SK-N-SH (cell line): ENCODE results near the gene MAOA. TPM values are rescaled to one million over a fixed set of nuclear protein-coding genes. Genes with fewer than 3 reads are reported as not detected.

ENCODE experiments used
- CTCF ChIA-PET: fragments of 300-600, 350-600 bp; formaldehyde crosslinking; extraction: SDS; loops from one replicate; lab custom pipeline; 2021; lab: Yijun Ruan, JAX
- POLR2A ChIA-PET: fragments of 350-600 bp; sonication (Branson Sonifier 250); formaldehyde crosslinking; extraction: SDS; loops from one replicate; lab custom pipeline; 2020; ENCODE audit warnings: antibody characterized with exemption, inconsistent platforms; lab: Yijun Ruan, JAX
- DNase-seq: peaks from one replicate; pipeline ENCODE4 v3.0.0; 2012
- H2AFZ ChIP-seq: fragments of 200-600 bp; sonication (generic); 2 replicates; pipeline ENCODE4 v1.8.1; 2016; ENCODE audit warnings: antibody characterized with exemption, mild to moderate bottlenecking, low read depth
- H3F3A ChIP-seq: fragments of 200-600 bp; sonication (generic); replicated peaks from 2 replicates; pipeline ENCODE3; 2016; ENCODE audit warnings: antibody characterized with exemption, mild to moderate bottlenecking; ENCODE audit not compliant: insufficient read depth
- H3K27ac ChIP-seq, 2 experiments: fragments of 200-500 bp in 1 of 2; fragments of 200-600 bp in 1 of 2; sonication (Bioruptor generic) in 1 of 2; sonication (generic), shearing (Covaris generic) in 1 of 2; 2 replicates each; pipeline versions ENCODE4 v1.5.1 to v1.6.1; 2014 to 2016; ENCODE audit warnings: low read depth in 2 of 2, inconsistent platforms in 1 of 2, low read length in 1 of 2, mild to moderate bottlenecking in 1 of 2, mixed read lengths in 1 of 2
- H3K27me3 ChIP-seq: fragments of 200-600 bp; sonication (generic), shearing (Covaris generic); 2 replicates; pipeline ENCODE4 v1.6.1; 2016; ENCODE audit warnings: mixed run types; ENCODE audit not compliant: insufficient read depth
- H3K36me3 ChIP-seq, 2 experiments: fragments of 200-500 bp in 1 of 2; fragments of 200-600 bp in 1 of 2; sonication (Bioruptor generic) in 1 of 2; sonication (generic) in 1 of 2; replicated peaks in 1 of 2; 2 replicates each; pipeline versions ENCODE3 to v1.5.1; 2014 to 2016; ENCODE audit warnings: low read length in 1 of 2, mild to moderate bottlenecking in 1 of 2; ENCODE audit not compliant: insufficient read depth in 2 of 2, control insufficient read depth in 1 of 2
- H3K4me1 ChIP-seq, 2 experiments: fragments of 200-500 bp in 1 of 2; fragments of 200-600 bp in 1 of 2; sonication (Bioruptor generic) in 1 of 2; sonication (generic), shearing (Covaris generic) in 1 of 2; 2 replicates each; pipeline versions ENCODE4 v1.5.1 to v1.6.1; 2014 to 2016; ENCODE audit warnings: low read depth in 1 of 2, low read length in 1 of 2, mixed run types in 1 of 2; ENCODE audit not compliant: insufficient read depth in 2 of 2, control insufficient read depth in 1 of 2
- H3K4me2 ChIP-seq: fragments of 200-600 bp; sonication (generic), shearing (Covaris generic); 2 replicates; pipeline ENCODE4 v1.6.1; 2017; ENCODE audit warnings: mixed run types
- H3K4me3 ChIP-seq, 2 experiments: fragments of 200-500 bp in 1 of 2; fragments of 200-600 bp in 1 of 2; sonication (Bioruptor generic) in 1 of 2; sonication (generic), shearing (Covaris generic) in 1 of 2; 2 replicates each; pipeline versions ENCODE4 v1.5.1 to v1.8.1; 2014 to 2016; ENCODE audit warnings: low read depth in 2 of 2, inconsistent platforms in 1 of 2, low read length in 1 of 2, mild to moderate bottlenecking in 1 of 2, mixed read lengths in 1 of 2, moderate library complexity in 1 of 2
- H3K79me2 ChIP-seq: fragments of 200-600 bp; sonication (generic); 2 replicates; pipeline ENCODE4 v1.8.1; 2017; ENCODE audit warnings: mild to moderate bottlenecking; ENCODE audit not compliant: insufficient read depth
- H3K9ac ChIP-seq: fragments of 200-600 bp; sonication (generic); 2 replicates; pipeline ENCODE4 v1.6.1; 2017; ENCODE audit warnings: mixed run types
- H3K9me2 ChIP-seq: fragments of 200-600 bp; sonication (generic); 2 replicates; pipeline ENCODE4 v1.6.1; 2017; ENCODE audit warnings: mixed run types
- H3K9me3 ChIP-seq: fragments of 200-600 bp; sonication (generic); 2 replicates; pipeline ENCODE4 v1.6.1; 2017; ENCODE audit warnings: mixed run types, mild to moderate bottlenecking, moderate library complexity
- H4K20me1 ChIP-seq: fragments of 200-600 bp; sonication (generic); 2 replicates; pipeline ENCODE4 v1.6.1; 2017; ENCODE audit warnings: mild to moderate bottlenecking, mixed run types; ENCODE audit not compliant: insufficient read depth
- ELF1 ChIP-seq: IDR thresholded peaks from 2 replicates; pipeline ENCODE4 v1.4.0; 2012
- FOSL2 ChIP-seq: IDR thresholded peaks from 2 replicates; pipeline ENCODE4 v1.4.0; 2012; ENCODE audit warnings: low read depth, mild to moderate bottlenecking, moderate library complexity, borderline replicate concordance
- FOXJ3 ChIP-seq: sonication (generic); formaldehyde crosslinking; IDR thresholded peaks from 2 replicates; pipeline ENCODE4 v1.5.1; 2020; ENCODE audit warnings: mild to moderate bottlenecking, missing genetic modification reagents
- GATA2 ChIP-seq: sonication (generic); formaldehyde crosslinking; IDR thresholded peaks from 2 replicates; pipeline ENCODE4 v1.5.0; 2020; ENCODE audit warnings: mild to moderate bottlenecking, missing genetic modification reagents
- MXI1 ChIP-seq: IDR thresholded peaks from 2 replicates; pipeline ENCODE4 v1.6.1; 2012; ENCODE audit warnings: mild to moderate bottlenecking, low read depth, low read length, improper control_type of control experiment
- NFIC ChIP-seq: IDR thresholded peaks from 2 replicates; pipeline ENCODE4 v1.4.0; 2012; ENCODE audit warnings: borderline replicate concordance
- RAD21 ChIP-seq: IDR thresholded peaks from 2 replicates; pipeline ENCODE4 v1.6.1; 2012; ENCODE audit warnings: mild to moderate bottlenecking, low read length
- RCOR1 ChIP-seq: fragments of 150-350 bp; IDR thresholded peaks from 2 replicates; pipeline ENCODE4 v1.6.1; 2017; ENCODE audit warnings: antibody characterized with exemption, low read length
- YY1 ChIP-seq: IDR thresholded peaks from 2 replicates; pipeline ENCODE4 v1.4.0; 2012; ENCODE audit warnings: low read depth, mild to moderate bottlenecking
- WGBS: methylation state at CpG from one replicate; pipeline ENCODE4 v1.1.6; 2017; ENCODE audit warnings: low lambda C conversion rate; 5-methylcytosine and 5-hydroxymethylcytosine counted together
- polyA plus RNA-seq, 3 experiments: library from polyadenylated mRNA; depleted of rRNA; stranded (reverse); fragments of >200 nt; gene quantifications; 2 replicates each; pipeline ENCODE4 v1.2.3, GENCODE V29; 2012
- TF ChIP-seq, protein P1 (sequence below): IDR thresholded peaks from 2 replicates; pipeline ENCODE4 v1.4.0; 2012; ENCODE audit warnings: low read depth

The MAOA gene
- polyA plus RNA-seq, 1 of the 3 experiments (the other 2 are of a cell fraction), result 0.31 TPM

DNA sequence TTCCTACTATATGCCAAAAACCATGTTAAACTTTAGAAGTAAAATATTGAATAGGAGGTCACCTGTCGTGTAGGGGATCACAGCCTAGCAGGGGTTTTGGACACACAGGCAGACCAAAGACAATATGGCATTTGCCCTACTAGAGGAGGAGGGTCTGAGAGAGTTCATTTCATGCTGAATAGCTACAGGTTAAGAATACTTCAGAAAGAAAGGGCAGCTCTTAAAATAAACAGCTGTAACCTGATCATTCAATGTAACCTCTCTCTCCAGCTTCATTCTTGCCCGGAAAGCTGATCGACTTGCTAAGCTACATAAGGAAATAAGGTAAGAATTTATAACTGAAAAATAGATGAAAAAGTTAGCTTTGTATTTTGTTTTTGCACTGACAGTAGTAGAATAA is 79.9 kb downstream of the MAOA start:
- WGBS, result 23% methylated on average over 3 of the region's 3 CpGs
- no peaks in the 10 kb centered on the region for H3K4me1 ChIP-seq
- CTCF ChIA-PET, result interaction anchor here (3.4 kb wide), 1 partner anchor 15 kb away, joined by 16 read pairs; no protein-coding TSS in a partner anchor
- no peak overlapping the region for H3K4me2 ChIP-seq
- no peaks in the 10 kb centered on the region for H3K79me2 ChIP-seq
- no peaks in the 10 kb centered on the region for H3K9me2 ChIP-seq
- no peak overlapping the region for H2AFZ ChIP-seq
- H3K36me3 ChIP-seq, result no peaks in the 10 kb centered on the region
- H3K27me3 ChIP-seq, result no peaks in the 10 kb centered on the region; the same call in 1 of the 2 replicates
- no peak overlapping the region for H3K27ac ChIP-seq
- no peak for DNase-seq
- H3F3A ChIP-seq, result no peaks in the 10 kb centered on the region
- TF ChIP-seq NFIC, result no peak
- no peak for TF ChIP-seq RCOR1
- no peak for TF ChIP-seq YY1
- TF ChIP-seq, protein P1, sequence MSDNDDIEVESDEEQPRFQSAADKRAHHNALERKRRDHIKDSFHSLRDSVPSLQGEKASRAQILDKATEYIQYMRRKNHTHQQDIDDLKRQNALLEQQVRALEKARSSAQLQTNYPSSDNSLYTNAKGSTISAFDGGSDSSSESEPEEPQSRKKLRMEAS, result no peak
- no peak for TF ChIP-seq ELF1
- TF ChIP-seq FOXJ3, result no peak
- no peak for TF ChIP-seq MXI1
- POLR2A ChIA-PET, result no interaction called here
- no peak overlapping the region for H3K4me3 ChIP-seq
- H3K9ac ChIP-seq, result no peak overlapping the region
- no peaks in the 10 kb centered on the region for H4K20me1 ChIP-seq
- H3K9me3 ChIP-seq, result no peaks in the 10 kb centered on the region

DNA sequence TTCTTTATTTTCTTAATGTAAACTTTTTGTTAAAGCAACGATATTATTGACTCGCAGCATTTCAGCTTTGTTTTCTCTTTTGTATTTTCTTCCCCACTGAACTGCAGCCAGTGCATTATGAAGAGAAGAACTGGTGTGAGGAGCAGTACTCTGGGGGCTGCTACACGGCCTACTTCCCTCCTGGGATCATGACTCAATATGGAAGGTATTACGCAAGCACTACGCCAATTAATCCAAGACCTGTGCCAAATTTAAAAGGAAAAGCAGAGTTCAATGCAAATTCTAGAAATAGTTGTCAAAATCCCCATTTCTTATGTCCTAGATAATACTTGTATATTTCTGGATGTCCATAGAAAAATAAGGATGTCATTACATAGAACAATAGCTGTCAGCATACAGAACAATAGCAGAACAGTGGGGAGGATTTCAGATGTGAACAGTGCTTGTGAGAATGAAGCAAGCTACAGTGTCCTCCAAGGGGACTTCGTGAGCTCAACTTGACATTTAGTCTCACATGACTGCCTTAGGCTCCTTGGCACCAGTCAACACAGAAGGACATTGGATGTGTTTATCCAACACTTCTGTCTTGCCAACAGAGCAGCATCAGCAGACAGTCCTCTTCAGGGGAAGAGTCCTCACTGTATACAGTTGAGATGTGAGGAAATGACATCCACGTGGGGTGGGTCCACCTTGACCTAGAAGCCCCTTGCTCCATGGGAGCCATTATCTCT is 85.9 kb downstream of the MAOA start:
- no peaks in the 10 kb centered on the region for H3K9me3 ChIP-seq
- no peaks in the 10 kb centered on the region for H4K20me1 ChIP-seq
- H3K9me2 ChIP-seq, result no peaks in the 10 kb centered on the region
- no peak for TF ChIP-seq RAD21
- H3K79me2 ChIP-seq, result no peaks in the 10 kb centered on the region
- H3K36me3 ChIP-seq, result no peaks in the 10 kb centered on the region
- no peak for DNase-seq
- no peak overlapping the region for H3K9ac ChIP-seq
- no peak overlapping the region for H2AFZ ChIP-seq
- H3K4me2 ChIP-seq, result no peak overlapping the region
- H3F3A ChIP-seq, result no peaks in the 10 kb centered on the region
- H3K27ac ChIP-seq, result no peak overlapping the region
- POLR2A ChIA-PET, result no interaction called here
- no peak overlapping the region for H3K4me3 ChIP-seq
- CTCF ChIA-PET, result no interaction called here
- H3K27me3 ChIP-seq, result no peaks in the 10 kb centered on the region; the same call in 1 of the 2 replicates
- no peaks in the 10 kb centered on the region for H3K4me1 ChIP-seq
- WGBS, result 21% methylated on average over 7 of the region's 7 CpGs

DNA sequence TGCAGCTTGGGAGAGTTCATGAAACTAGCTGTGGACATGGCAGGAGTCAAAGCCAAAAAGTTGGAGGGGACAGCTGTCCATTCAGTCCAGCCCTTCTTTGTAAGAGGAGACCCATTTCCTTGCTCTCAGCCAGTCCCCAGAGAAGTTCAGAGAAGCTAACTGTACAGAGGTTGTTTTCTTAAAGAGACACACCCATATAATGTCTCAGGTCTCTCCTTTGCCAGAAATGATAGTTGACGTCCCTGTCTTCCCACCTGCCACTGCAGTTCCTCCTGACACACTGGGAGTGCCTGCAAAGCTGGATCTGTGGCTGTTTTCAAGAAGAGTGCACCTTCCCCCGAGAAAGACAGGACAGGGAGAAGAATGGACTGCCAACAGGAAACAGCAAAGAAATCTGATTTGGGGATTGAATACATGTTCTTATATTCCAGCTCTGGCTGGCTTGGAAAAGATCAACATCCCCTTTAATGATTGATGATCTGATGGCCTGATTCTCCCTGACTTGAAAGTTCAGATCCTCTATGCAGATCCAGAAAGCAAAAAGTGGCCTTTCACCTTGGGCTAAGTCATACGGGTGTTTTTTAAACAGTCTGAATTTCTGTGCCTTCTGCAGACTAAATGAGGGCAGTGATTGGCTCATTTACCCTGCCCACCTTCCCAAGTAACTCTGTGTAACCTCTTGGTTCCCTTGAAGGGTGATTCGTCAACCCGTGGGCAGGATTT is 87.2 kb downstream of the MAOA start:
- Histone ChIP-seq H3K9ac (no peak overlapping the region), H3K4me3 (no peak overlapping the region), H4K20me1 (no peaks in the 10 kb centered on the region), H2AFZ (no peak overlapping the region), H3K4me1 (no peaks in the 10 kb centered on the region), H3F3A (no peaks in the 10 kb centered on the region), H3K9me2 (no peaks in the 10 kb centered on the region), H3K79me2 (no peaks in the 10 kb centered on the region), H3K27me3 (no peaks in the 10 kb centered on the region; the same call in 1 of the 2 replicates), H3K4me2 (no peak overlapping the region), H3K36me3 (no peaks in the 10 kb centered on the region), H3K9me3 (no peaks in the 10 kb centered on the region), H3K27ac (no peak overlapping the region)
- ChIA-PET CTCF (no interaction called here), POLR2A (no interaction called here)
- 27% methylated on average over 5 of the region's 5 CpGs for WGBS
- TF ChIP-seq ELF1, result no peak
- TF ChIP-seq GATA2 (CRISPR knock-in tag), result no peak
- no peak for TF ChIP-seq YY1
- no peak for TF ChIP-seq FOSL2
- DNase-seq, result no peak
